GM20000 (cell line): ENCODE measurements around the gene TNFRSF8.

ENCODE experiments used
- DNase-seq: peaks from one replicate; pipeline ENCODE4 v3.0.0; 2012; ENCODE audit warnings: low spot score
- CTCF ChIP-seq: IDR thresholded peaks from 2 replicates; pipeline ENCODE4 v1.5.1; 2012; ENCODE audit warnings: mild to moderate bottlenecking, control low read depth; ENCODE audit errors: extremely low read depth, missing control alignments

Gene TNFRSF8

GRCh38 chr1:12063141-12064072 lies at the start of gene TNFRSF8:
TSS of gene TNFRSF8 (plus strand) at chr1:12063303. CDS start at chr1:12063599, 296 bp downstream.
- peak; percentile 59 for DNase-seq
- no peak for TF ChIP-seq CTCF

GRCh38 chr1:12014141-12014991 lies 48.7 kb upstream of the TNFRSF8 start:
- TF ChIP-seq CTCF, result no peak
- no peak for DNase-seq

GRCh38 chr1:12015001-12015491 lies 48.1 kb upstream of the TNFRSF8 start:
- DNase-seq, result no peak
- TF ChIP-seq CTCF, result no peak

- no peak for DNase-seq
- TF ChIP-seq CTCF, result no peak
These were observed 47.6 kb upstream of the TNFRSF8 start for GRCh38 chr1:12015499-12015898.

- DNase-seq, result no peak
These were observed 46.9 kb upstream of the TNFRSF8 start for GRCh38 chr1:12016182-12016581.

GRCh38 chr1:12019858-12020509 lies 43.1 kb upstream of the TNFRSF8 start:
- DNase-seq, result no peak

More at GRCh38 chr1:12016182-12016581, 46.9 kb upstream of the TNFRSF8 start:
- TF ChIP-seq CTCF, result no peak

More at GRCh38 chr1:12019858-12020509, 43.1 kb upstream of the TNFRSF8 start:
- TF ChIP-seq CTCF, result no peak
